Glutamatergic neuron (in vitro differentiated cells): ENCODE measurements around the gene NUDT3. TPM values are rescaled to one million over a fixed set of nuclear protein-coding genes. Genes with fewer than 3 reads are reported as not detected.
A peak's percentile ranks its signal among the peaks of the same experiment; 100 is the strongest.

Experiments
- DNase-seq: peaks from one replicate; pipeline ENCODE4 v3.0.0; 2022
- H3K27ac Mint-ChIP-seq: one replicate; pipeline ENCODE4 v1.8.0; 2020; ENCODE audit warnings: mild to moderate bottlenecking, mixed read lengths, inconsistent platforms; ENCODE audit not compliant: unreplicated experiment
- H3K27me3 Mint-ChIP-seq: one replicate; pipeline ENCODE4 v1.8.0; 2020; ENCODE audit warnings: mild to moderate bottlenecking, moderate library complexity, mixed read lengths, inconsistent platforms; ENCODE audit not compliant: unreplicated experiment
- H3K36me3 Mint-ChIP-seq: one replicate; pipeline ENCODE4 v1.8.0; 2020; ENCODE audit warnings: mild to moderate bottlenecking, mixed read lengths, inconsistent platforms; ENCODE audit not compliant: unreplicated experiment
- H3K4me1 Mint-ChIP-seq: one replicate; pipeline ENCODE4 v1.8.0; 2020; ENCODE audit warnings: mild to moderate bottlenecking, low read depth, mixed read lengths, inconsistent platforms; ENCODE audit not compliant: unreplicated experiment
- H3K4me3 Mint-ChIP-seq: one replicate; pipeline ENCODE4 v1.8.0; 2020; ENCODE audit warnings: mild to moderate bottlenecking, mixed read lengths, inconsistent platforms; ENCODE audit not compliant: unreplicated experiment
- H3K9me3 Mint-ChIP-seq: one replicate; pipeline ENCODE4 v1.8.0; 2020; ENCODE audit warnings: mild to moderate bottlenecking, moderate library complexity, mixed read lengths, inconsistent platforms; ENCODE audit not compliant: unreplicated experiment
- total RNA-seq: library from RNA; stranded (reverse); fragmentation: NEBNext Ultra II Directional; extraction: Animal tissue kit (Norgen Biotek cat#: 25700); gene quantifications from one replicate; pipeline ENCODE4 v1.2.1, GENCODE V29; 2021; ENCODE audit not compliant: unreplicated experiment
- TF ChIP-seq, protein P1 (sequence below): fragments of 200-600 bp; sonication (generic); IDR thresholded peaks from one replicate; pipeline ENCODE4 v1.5.0; 2021; ENCODE audit not compliant: partially characterized antibody, unreplicated experiment

NUDT3 gene
- total RNA-seq, 1 donor from 2014 or later: 76.1 TPM

DNA sequence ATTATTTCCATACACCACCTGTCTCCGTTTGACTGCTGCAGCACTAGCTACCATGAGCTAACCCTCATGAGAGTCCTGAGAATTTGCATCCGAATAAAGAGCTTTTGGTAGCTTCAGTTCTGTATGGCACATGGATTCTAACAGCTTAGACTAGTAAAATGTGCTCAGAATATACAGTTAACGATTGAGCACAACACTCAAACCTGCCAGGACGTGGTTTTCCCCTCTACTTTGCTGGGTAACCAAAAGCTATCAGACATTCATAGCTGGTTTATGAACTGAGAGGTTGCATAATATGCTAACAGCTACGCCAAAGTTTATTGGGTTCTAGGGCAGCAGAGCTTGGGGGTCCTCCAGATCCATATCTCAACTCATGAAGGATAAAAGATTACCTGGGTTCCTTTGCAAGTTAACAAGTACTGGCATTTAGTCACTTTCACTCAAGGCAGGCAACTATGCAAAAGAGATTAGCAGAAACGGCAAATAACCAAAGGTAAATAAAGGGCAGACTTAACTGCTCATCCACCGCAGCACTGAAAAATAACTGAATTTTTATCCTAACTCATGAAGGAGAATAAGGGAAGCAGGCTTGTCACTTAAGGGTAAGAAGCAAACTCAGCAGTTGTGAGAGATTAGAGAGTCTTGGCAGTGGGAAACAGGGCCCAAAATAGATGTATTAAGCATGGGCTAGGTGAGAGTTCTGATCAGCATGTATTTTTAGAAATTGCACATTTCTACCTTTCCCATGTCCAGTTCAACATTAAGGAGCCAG lies 29.4 kb downstream of the NUDT3 start:
- H3K9me3 Mint-ChIP-seq: peaks cover 3% of the 10 kb centered on the region
- no peaks in the 10 kb centered on the region for H3K36me3 Mint-ChIP-seq
- TF ChIP-seq, protein P1, sequence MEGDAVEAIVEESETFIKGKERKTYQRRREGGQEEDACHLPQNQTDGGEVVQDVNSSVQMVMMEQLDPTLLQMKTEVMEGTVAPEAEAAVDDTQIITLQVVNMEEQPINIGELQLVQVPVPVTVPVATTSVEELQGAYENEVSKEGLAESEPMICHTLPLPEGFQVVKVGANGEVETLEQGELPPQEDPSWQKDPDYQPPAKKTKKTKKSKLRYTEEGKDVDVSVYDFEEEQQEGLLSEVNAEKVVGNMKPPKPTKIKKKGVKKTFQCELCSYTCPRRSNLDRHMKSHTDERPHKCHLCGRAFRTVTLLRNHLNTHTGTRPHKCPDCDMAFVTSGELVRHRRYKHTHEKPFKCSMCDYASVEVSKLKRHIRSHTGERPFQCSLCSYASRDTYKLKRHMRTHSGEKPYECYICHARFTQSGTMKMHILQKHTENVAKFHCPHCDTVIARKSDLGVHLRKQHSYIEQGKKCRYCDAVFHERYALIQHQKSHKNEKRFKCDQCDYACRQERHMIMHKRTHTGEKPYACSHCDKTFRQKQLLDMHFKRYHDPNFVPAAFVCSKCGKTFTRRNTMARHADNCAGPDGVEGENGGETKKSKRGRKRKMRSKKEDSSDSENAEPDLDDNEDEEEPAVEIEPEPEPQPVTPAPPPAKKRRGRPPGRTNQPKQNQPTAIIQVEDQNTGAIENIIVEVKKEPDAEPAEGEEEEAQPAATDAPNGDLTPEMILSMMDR: no peak
- no peak for DNase-seq
- H3K4me3 Mint-ChIP-seq: no peak overlapping the region
- peak overlapping the region; percentile 53 for H3K27ac Mint-ChIP-seq
- H3K4me1 Mint-ChIP-seq: peaks cover 30% of the 10 kb centered on the region
- peaks cover 2% of the 10 kb centered on the region for H3K27me3 Mint-ChIP-seq

DNA sequence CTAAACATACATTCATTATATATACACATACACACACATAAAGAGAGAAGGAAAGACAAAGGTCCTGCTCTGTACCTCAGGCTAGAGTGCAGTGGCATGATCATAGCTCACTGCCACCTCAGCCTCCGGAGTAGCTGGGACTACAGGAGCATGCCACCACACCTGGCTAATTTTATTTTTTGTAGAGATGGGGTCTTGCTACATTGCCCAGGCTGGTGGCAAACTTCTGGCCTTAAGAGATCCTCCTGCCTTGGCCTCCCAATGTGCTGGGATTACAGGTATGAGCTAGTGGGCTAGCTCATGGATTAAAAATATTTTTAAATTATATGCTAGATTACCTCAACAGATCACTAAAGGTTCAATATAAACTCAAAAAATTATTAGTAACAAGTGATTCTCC lies 30.3 kb downstream of the NUDT3 start:
- no peak overlapping the region for H3K4me3 Mint-ChIP-seq
- peaks cover 33% of the 10 kb centered on the region for H3K4me1 Mint-ChIP-seq
- H3K9me3 Mint-ChIP-seq: peaks cover 3% of the 10 kb centered on the region
- H3K27ac Mint-ChIP-seq: no peak overlapping the region
- TF ChIP-seq, protein P1: no peak
- H3K36me3 Mint-ChIP-seq: no peaks in the 10 kb centered on the region
- DNase-seq: no peak
- peaks cover 2% of the 10 kb centered on the region for H3K27me3 Mint-ChIP-seq

DNA sequence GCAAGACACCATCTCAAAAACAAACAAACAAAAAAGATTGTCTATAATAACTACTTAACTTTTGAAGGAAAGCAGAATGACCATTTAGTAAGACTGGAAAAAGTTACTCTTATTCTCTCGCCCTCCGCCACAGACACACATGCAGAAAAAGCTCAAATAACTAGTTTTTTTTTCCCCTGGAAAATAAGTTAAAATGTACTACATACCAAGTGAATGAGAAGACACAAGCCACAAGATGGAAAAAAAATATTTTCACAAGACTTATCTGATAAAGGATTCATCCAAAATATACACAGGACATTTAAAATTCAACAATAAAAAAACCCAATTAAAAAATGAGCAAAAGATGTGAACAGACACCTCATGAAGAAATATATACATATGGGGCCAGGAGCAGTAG lies 31.9 kb downstream of the NUDT3 start:
- peaks cover 38% of the 10 kb centered on the region for H3K4me1 Mint-ChIP-seq
- no peaks in the 10 kb centered on the region for H3K36me3 Mint-ChIP-seq
- no peak overlapping the region for H3K4me3 Mint-ChIP-seq
- no peak for DNase-seq
- peaks cover 3% of the 10 kb centered on the region for H3K9me3 Mint-ChIP-seq
- peaks cover 2% of the 10 kb centered on the region for H3K27me3 Mint-ChIP-seq
- TF ChIP-seq, protein P1: no peak
- peak overlapping the region; percentile 10 for H3K27ac Mint-ChIP-seq

DNA sequence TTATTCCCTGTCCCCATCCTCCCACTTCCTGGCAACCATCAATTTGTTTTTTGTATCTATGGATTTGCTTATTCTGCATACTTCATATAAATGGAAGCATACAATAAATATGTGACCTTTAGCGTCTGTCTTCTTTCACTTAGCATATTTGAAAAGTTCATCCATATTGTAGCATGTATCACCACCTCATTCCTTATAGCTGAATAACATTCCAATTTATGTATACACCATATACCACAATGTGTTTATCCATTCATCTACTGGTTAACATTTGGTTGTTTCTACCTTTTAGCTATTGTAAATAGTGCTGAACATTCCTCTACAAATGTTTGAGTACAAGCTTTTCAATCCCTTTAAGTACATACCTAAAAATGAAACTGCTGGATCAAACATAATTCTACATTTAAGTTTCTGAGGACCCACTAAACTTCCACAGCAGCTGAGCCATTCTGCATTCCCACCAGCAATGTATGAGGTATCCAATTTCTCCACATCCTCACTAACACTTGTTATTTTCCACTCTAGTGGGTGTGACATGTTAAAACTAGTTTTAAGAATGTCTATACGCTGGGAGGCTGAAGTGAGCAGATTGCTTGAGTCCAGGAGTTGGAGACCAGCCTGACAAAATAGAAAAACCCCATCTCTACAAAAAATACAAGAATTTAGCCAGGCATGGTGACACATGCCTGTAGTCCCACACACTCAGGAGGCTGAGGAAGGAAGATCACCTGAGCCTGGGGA lies 32.9 kb downstream of the NUDT3 start:
- Mint-ChIP-seq H3K36me3 (no peaks in the 10 kb centered on the region), H3K4me1 (peaks cover 38% of the 10 kb centered on the region), H3K9me3 (peaks cover 3% of the 10 kb centered on the region), H3K27me3 (peaks cover 2% of the 10 kb centered on the region), H3K4me3 (peak overlapping the region; percentile 38), H3K27ac (no peak overlapping the region)
- DNase-seq: no peak
- TF ChIP-seq, protein P1: no peak

DNA sequence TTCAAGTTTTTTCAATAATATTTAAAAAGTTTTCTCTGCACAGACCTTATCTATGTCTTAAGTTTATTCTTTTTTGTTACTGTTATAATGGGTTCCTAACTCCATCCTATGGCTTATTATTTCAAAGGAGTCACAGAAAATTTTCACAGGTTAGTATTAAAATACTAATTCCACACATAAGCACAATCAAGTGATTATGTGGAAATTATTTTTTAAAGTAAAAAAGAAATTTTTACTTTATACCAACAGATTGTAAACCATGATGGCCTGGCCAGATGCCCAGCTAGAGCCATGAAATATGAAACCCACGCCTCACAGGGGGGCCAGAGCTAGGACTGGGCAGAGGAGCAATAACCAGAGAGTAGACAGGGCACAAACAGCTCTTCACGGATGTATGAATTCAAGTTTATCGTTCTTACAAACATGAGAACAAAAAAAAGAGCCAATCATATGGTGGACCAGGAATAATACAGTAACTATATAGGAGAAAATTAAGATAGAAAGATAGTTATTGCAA lies 34.0 kb downstream of the NUDT3 start:
- peak; percentile 44 for DNase-seq
- Mint-ChIP-seq H3K4me1 (peaks cover 37% of the 10 kb centered on the region), H3K9me3 (peaks cover 6% of the 10 kb centered on the region), H3K36me3 (no peaks in the 10 kb centered on the region), H3K27me3 (peaks cover 2% of the 10 kb centered on the region), H3K27ac (peak overlapping the region; percentile 75), H3K4me3 (no peak overlapping the region)
- TF ChIP-seq, protein P1: no peak
